H1 (cell line): ENCODE data around the gene ARHGEF10L. TPM values are rescaled to one million over a fixed set of nuclear protein-coding genes. Genes with fewer than 3 reads are reported as not detected.

Experiments
- CTCF ChIA-PET: fragments of 300-600 bp; sonication (Branson Sonifier 250); formaldehyde crosslinking; loops from one replicate; lab custom pipeline; 2021; ENCODE audit not compliant: partially characterized antibody; lab: Charles Lee
- POLR2A ChIA-PET: fragments of 300-600 bp; sonication (Branson Sonifier 250); formaldehyde crosslinking; loops from one replicate; lab custom pipeline; 2021; ENCODE audit warnings: inconsistent platforms; ENCODE audit not compliant: partially characterized antibody; lab: Charles Lee
- DNase-seq, 2 experiments: peaks; one replicate each; pipeline versions ENCODE4 v3.0.0 to v3.0.0-alpha.2; 2010 to 2022; ENCODE audit warnings: low spot score in 2 of 2, low read depth in 1 of 2, mixed read lengths in 1 of 2
- FAIRE-seq: peaks from 2 replicates; lab custom pipeline; 2011; peaks lifted over from hg19 to GRCh38; lab: Jason Lieb, UNC
- H2AFZ ChIP-seq: 2 replicates; pipeline ENCODE4 v1.8.1; 2012; ENCODE audit warnings: low read length, inconsistent platforms
- H2AK5ac ChIP-seq: 2 replicates; pipeline ENCODE4 v1.6.1; 2013; ENCODE audit warnings: low read depth, low read length
- H2BK120ac ChIP-seq: replicated peaks from 2 replicates; pipeline ENCODE3; 2013; ENCODE audit warnings: low read depth, low read length, inconsistent platforms
- H2BK12ac ChIP-seq: 2 replicates; pipeline ENCODE4 v1.6.1; 2013; ENCODE audit warnings: low read depth, low read length
- H2BK15ac ChIP-seq: 2 replicates; pipeline ENCODE4 v1.6.1; 2013; ENCODE audit warnings: low read length
- H2BK20ac ChIP-seq: 2 replicates; pipeline ENCODE4 v1.6.1; 2013; ENCODE audit warnings: low read length
- H2BK5ac ChIP-seq: 2 replicates; pipeline ENCODE4 v1.6.1; 2013; ENCODE audit warnings: low read depth, low read length
- H3K14ac ChIP-seq: 2 replicates; pipeline ENCODE4 v1.6.1; 2013; ENCODE audit warnings: inconsistent platforms; ENCODE audit not compliant: insufficient read length
- H3K18ac ChIP-seq: 2 replicates; pipeline ENCODE4 v1.6.1; 2013; ENCODE audit warnings: low read length; ENCODE audit errors: extremely low read depth
- H3K23ac ChIP-seq: 2 replicates; pipeline ENCODE4 v1.6.1; 2013; ENCODE audit warnings: inconsistent platforms; ENCODE audit not compliant: insufficient read length
- H3K23me2 ChIP-seq: 2 replicates; pipeline ENCODE4 v1.6.1; 2013; ENCODE audit warnings: low read depth, low read length
- H3K27ac ChIP-seq: 2 replicates; pipeline ENCODE4 v1.6.1; 2011; ENCODE audit warnings: low read depth, low read length, inconsistent platforms
- H3K27me3 ChIP-seq, 4 experiments: replicated peaks in 1 of 4; 1 replicate in 1 of 4; 2 replicates in 3 of 4; pipeline versions ENCODE4 v1.6.1 to v1.8.1; 2011 to 2013; ENCODE audit warnings: low read length in 3 of 4, mild to moderate bottlenecking in 3 of 4, inconsistent platforms in 2 of 4, mixed read lengths in 2 of 4, moderate library complexity in 1 of 4; ENCODE audit not compliant: control insufficient read depth in 3 of 4, insufficient read depth in 3 of 4; ENCODE audit errors: extremely low read depth in 1 of 4
- H3K36me3 ChIP-seq, 4 experiments: 2 replicates each; pipeline versions ENCODE4 v1.6.1 to v1.8.1; 2011 to 2013; ENCODE audit warnings: mild to moderate bottlenecking in 4 of 4, low read length in 3 of 4, moderate library complexity in 2 of 4, control low read depth in 1 of 4, inconsistent platforms in 1 of 4; ENCODE audit not compliant: insufficient read depth in 4 of 4, control insufficient read depth in 2 of 4
- H3K4ac ChIP-seq: replicated peaks from 2 replicates; pipeline ENCODE3; 2013; ENCODE audit warnings: low read length, low read depth, mixed read lengths, inconsistent platforms; ENCODE audit not compliant: insufficient read length
- H3K4me1 ChIP-seq, 4 experiments: replicated peaks in 1 of 4; 1 replicate in 1 of 4; 2 replicates in 3 of 4; pipeline versions ENCODE4 v1.6.1 to v1.8.1; 2011 to 2013; ENCODE audit warnings: low read length in 3 of 4, inconsistent platforms in 2 of 4, mixed read lengths in 1 of 4; ENCODE audit not compliant: insufficient read depth in 4 of 4, control insufficient read depth in 3 of 4
- H3K4me2 ChIP-seq, 2 experiments: 2 replicates each; pipeline versions ENCODE4 v1.6.1 to v1.8.1; 2011 to 2013; ENCODE audit warnings: low read depth in 2 of 2, low read length in 2 of 2, control low read depth in 1 of 2, inconsistent platforms in 1 of 2, mild to moderate bottlenecking in 1 of 2; ENCODE audit not compliant: insufficient read depth in 1 of 2
- H3K4me3 ChIP-seq, 4 experiments: fragments of 200-600, 300-600 bp in 1 of 4; sonication (generic), shearing (Covaris generic), sonication (Bioruptor Twin) in 1 of 4; 2 replicates each; pipeline versions ENCODE4 v1.5.1 to v1.8.1; 2011 to 2016; ENCODE audit warnings: low read length in 4 of 4, low read depth in 3 of 4, control low read depth in 2 of 4, inconsistent platforms in 2 of 4, mild to moderate bottlenecking in 2 of 4, mixed read lengths in 1 of 4, moderate library complexity in 1 of 4; ENCODE audit not compliant: insufficient read depth in 2 of 4; ENCODE audit errors: extremely low read depth in 1 of 4
- H3K56ac ChIP-seq: replicated peaks from 2 replicates; pipeline ENCODE3; 2013; ENCODE audit warnings: low read depth, mild to moderate bottlenecking, mixed read lengths, low read length, inconsistent platforms; ENCODE audit not compliant: insufficient read length
- H3K79me1 ChIP-seq: 2 replicates; pipeline ENCODE4 v1.6.1; 2013; ENCODE audit warnings: low read depth, low read length, control low read depth
- H3K79me2 ChIP-seq, 2 experiments: 2 replicates each; pipeline versions ENCODE4 v1.6.1 to v1.8.1; 2012 to 2013; ENCODE audit warnings: low read length in 2 of 2, mild to moderate bottlenecking in 2 of 2, inconsistent platforms in 1 of 2; ENCODE audit not compliant: insufficient read depth in 2 of 2, control insufficient read depth in 1 of 2
- H3K9ac ChIP-seq, 4 experiments: replicated peaks in 1 of 4; 1 replicate in 1 of 4; 2 replicates in 3 of 4; pipeline versions ENCODE4 v1.6.1 to v1.8.1; 2011 to 2013; ENCODE audit warnings: low read depth in 3 of 4, low read length in 3 of 4, control low read depth in 2 of 4, mild to moderate bottlenecking in 2 of 4, moderate library complexity in 2 of 4, inconsistent platforms in 1 of 4; ENCODE audit errors: extremely low read depth in 1 of 4
- H3K9me3 ChIP-seq, 2 experiments: 2 replicates each; pipeline versions ENCODE4 v1.6.1 to v1.8.1; 2012 to 2013; ENCODE audit warnings: mild to moderate bottlenecking in 2 of 2, moderate library complexity in 2 of 2, control low read depth in 1 of 2, inconsistent platforms in 1 of 2, low read depth in 1 of 2, low read length in 1 of 2, mixed read lengths in 1 of 2; ENCODE audit not compliant: insufficient read depth in 2 of 2
- H4K20me1 ChIP-seq, 2 experiments: replicated peaks in 1 of 2; 2 replicates each; pipeline versions ENCODE3 to v1.8.1; 2011 to 2013; ENCODE audit warnings: inconsistent platforms in 2 of 2, low read length in 2 of 2, mild to moderate bottlenecking in 1 of 2; ENCODE audit not compliant: insufficient read depth in 2 of 2, control insufficient read depth in 1 of 2
- H4K5ac ChIP-seq: 2 replicates; pipeline ENCODE4 v1.6.1; 2013; ENCODE audit warnings: low read length, low read depth, mixed read lengths, inconsistent platforms; ENCODE audit not compliant: insufficient read length
- H4K8ac ChIP-seq: 2 replicates; pipeline ENCODE4 v1.8.0; 2013; ENCODE audit warnings: mild to moderate bottlenecking, moderate library complexity, low read length, inconsistent platforms; ENCODE audit not compliant: insufficient read depth; ENCODE audit errors: extremely low read depth
- H4K91ac ChIP-seq: replicated peaks from 2 replicates; pipeline ENCODE3; 2013; ENCODE audit warnings: low read length, mixed read lengths, inconsistent platforms; ENCODE audit not compliant: insufficient read length
- EP300 ChIP-seq, 2 experiments: IDR thresholded peaks; 1 replicate in 1 of 2; 2 replicates in 1 of 2; pipeline ENCODE4 v1.6.1; 2011 to 2012; ENCODE audit warnings: low read depth in 2 of 2, low read length in 2 of 2, mild to moderate bottlenecking in 2 of 2, borderline replicate concordance in 1 of 2, inconsistent platforms in 1 of 2, moderate library complexity in 1 of 2
- EZH2 ChIP-seq: fragments of 200-600 bp; sonication (generic); IDR thresholded peaks from 2 replicates; pipeline ENCODE4 v1.7.1; 2012; ENCODE audit warnings: low read depth, mild to moderate bottlenecking, moderate library complexity, low read length, inconsistent platforms; ENCODE audit not compliant: severe bottlenecking
- GTF2F1 ChIP-seq: IDR thresholded peaks from 2 replicates; pipeline ENCODE4 v1.6.1; 2012; ENCODE audit warnings: low read depth, low read length, improper control_type of control experiment, borderline replicate concordance
- TEAD4 ChIP-seq: IDR thresholded peaks from 2 replicates; pipeline ENCODE4 v1.6.1; 2012; ENCODE audit warnings: low read depth, low read length, inconsistent platforms, mixed read lengths
- WGBS, 2 experiments: shearing (Covaris generic) in 1 of 2; methylation state at CpG; one replicate each; pipeline versions ENCODE4 v1.1.6 to v1.1.7; 2013 to 2015; ENCODE audit warnings: low lambda C conversion rate in 2 of 2, mixed read lengths in 2 of 2, inconsistent platforms in 1 of 2, low coverage in 1 of 2, missing lambda C conversion rate in 1 of 2; ENCODE audit not compliant: insufficient replicate concordance in 2 of 2, insufficient coverage in 1 of 2, insufficient read length in 1 of 2; ENCODE audit errors: extremely low coverage in 1 of 2, missing lambda C conversion rate in 1 of 2; 5-methylcytosine and 5-hydroxymethylcytosine counted together
- polyA plus RNA-seq, 7 experiments: library from polyadenylated mRNA; depleted of rRNA in 3 of 7; stranded (reverse) in 5 of 7; unstranded in 2 of 7; fragments of >200 nt in 5 of 7; fragments of 200-250 nt in 2 of 7; gene quantifications; 1 replicate in 5 of 7; 2 replicates in 1 of 7; 4 replicates in 1 of 7; pipeline versions ENCODE4 v1.2.1 to v1.2.3, GENCODE V29; 2011 to 2013; ENCODE audit warnings: missing spikeins in 2 of 7, mixed read lengths in 2 of 7
- total RNA-seq: library from RNA; stranded (reverse); fragmentation: NEBNext Ultra II Directional; extraction: Animal tissue kit (Norgen Biotek cat#: 25700); gene quantifications from 2 replicates; pipeline ENCODE4 v1.2.1, GENCODE V29; 2021

The ARHGEF10L gene
- total and polyA plus RNA-seq, 2 of the 8 experiments (the other 6 are each of a cell fraction or from before 2014, with no cell fraction given) = 33.6 to 39.6 TPM

GRCh38 chr1:17594690-17595601 lies 55.4 kb downstream of the ARHGEF10L start:
- Histone ChIP-seq H3K9ac (no peak overlapping the region), H3K14ac (no peak overlapping the region), H3K4me1 (peaks cover 0 to 2% (median under 1%) of the 10 kb centered on the region in 4 experiments; a peak in 3 of 7 replicates), H3K4ac (no peak overlapping the region), H3K27ac (no peak overlapping the region), H2BK120ac (no peak overlapping the region), H2BK20ac (no peak overlapping the region), H3K9me3 (no peaks in the 10 kb centered on the region), H3K23ac (no peak overlapping the region), H2BK5ac (no peak overlapping the region), H2BK12ac (no peak overlapping the region), H3K79me1 (peaks cover 9% of the 10 kb centered on the region), H4K8ac (peak overlapping the region; percentile 57; the same call in 1 of the 2 replicates), H4K5ac (no peak overlapping the region), H3K18ac (no peak overlapping the region), H3K27me3 (no peaks in the 10 kb centered on the region; a peak in 1 of 7 replicates), H2AK5ac (no peak overlapping the region), H2BK15ac (no peak overlapping the region), H3K23me2 (no peaks in the 10 kb centered on the region), H4K91ac (no peak overlapping the region), H3K4me3 (no peak overlapping the region), H3K4me2 (no peak overlapping the region), H2AFZ (no peak overlapping the region), H3K79me2 (peaks cover 0 to 5% of the 10 kb centered on the region in 2 experiments; a peak in 1 of 4 replicates), H3K56ac (no peak overlapping the region), H3K36me3 (no peaks in the 10 kb centered on the region; a peak in 2 of 8 replicates), H4K20me1 (peaks cover 2% of the 10 kb centered on the region in 2 experiments)
- DNase-seq = no peak
- 78% methylated on average over 8 of the region's 8 CpGs; no CpG with 5 or more reads in 1 of the 2 experiments for WGBS, 2 experiments
- CTCF ChIA-PET = interaction anchor here (1.2 to 86.2 kb wide), 6 partner anchors 8 to 100 kb away, joined by 4 to 1640 read pairs (median 326); no protein-coding TSS in a partner anchor
- POLR2A ChIA-PET = interaction anchor here (0.8 to 1.5 kb wide), 2 partner anchors 9 to 21 kb away, joined by 3 read pairs; no protein-coding TSS in a partner anchor
- TF ChIP-seq EP300 (IDR thresholded peaks at IDR 0.05; ENCODE audit: borderline replicate concordance in 1 of 2, low read depth in 2 of 2, low read length in 2 of 2) (no peak), EZH2 (no peak), GTF2F1 (no peak), TEAD4 (no peak)
- FAIRE-seq = no peak
